Measurements from ENCODE around the gene UBAP1L. TPM values are rescaled to one million over a fixed set of nuclear protein-coding genes. Genes with fewer than 3 reads are reported as not detected.

Gene UBAP1L
- polyA plus RNA-seq, 1 donor (not counting 4 experiments of a cell fraction or from before 2014, with no cell fraction given), result 0.55 TPM

GRCh38 chr15:65079580-65079979, 35.4 kb downstream of the UBAP1L start:
- Histone ChIP-seq H3K79me2 (ENCODE audit: control insufficient read depth, insufficient read depth, low read length) (no peaks in the 10 kb centered on the region), H3K4me1 (ENCODE audit: control insufficient read depth, extremely low read depth, insufficient read depth, low read length) (no peaks in the 10 kb centered on the region), H2AFZ (ENCODE audit: control insufficient read depth, low read length) (no peak overlapping the region), H3K27me3 (ENCODE audit: control insufficient read depth, extremely low read depth, insufficient read depth, low read length) (peaks cover 28% of the 10 kb centered on the region), H3K9me1 (ENCODE audit: control insufficient read depth, extremely low read depth, insufficient read depth, low read length) (no peaks in the 10 kb centered on the region), H3K27ac (ENCODE audit: control insufficient read depth, insufficient read depth, low read length) (no peak overlapping the region), H3K36me3 (ENCODE audit: control insufficient read depth in 2 of 2, extremely low read depth in 1 of 2, insufficient read depth in 2 of 2, low read length in 2 of 2) (no peaks in the 10 kb centered on the region), H3K4me2 (ENCODE audit: control insufficient read depth, extremely low read depth, insufficient read depth, low read depth, low read length) (no peak overlapping the region), H4K20me1 (ENCODE audit: control insufficient read depth, extremely low read depth, insufficient read depth, low read length) (peaks cover 3% of the 10 kb centered on the region), H3K9ac (ENCODE audit: control insufficient read depth, extremely low read depth, insufficient read depth, low read length) (no peak overlapping the region), H3K4me3 (ENCODE audit: control insufficient read depth in 2 of 3, extremely low read depth in 1 of 3, insufficient read depth in 2 of 3, low read depth in 1 of 3, low read length in 3 of 3) (no peak overlapping the region), H3K9me3 (ENCODE audit: control insufficient read depth, low read depth, low read length) (no peaks in the 10 kb centered on the region)
- no peak for FAIRE-seq
- DNase-seq (ENCODE audit: low read depth, low spot score), result no peak
- TF ChIP-seq, protein P1, sequence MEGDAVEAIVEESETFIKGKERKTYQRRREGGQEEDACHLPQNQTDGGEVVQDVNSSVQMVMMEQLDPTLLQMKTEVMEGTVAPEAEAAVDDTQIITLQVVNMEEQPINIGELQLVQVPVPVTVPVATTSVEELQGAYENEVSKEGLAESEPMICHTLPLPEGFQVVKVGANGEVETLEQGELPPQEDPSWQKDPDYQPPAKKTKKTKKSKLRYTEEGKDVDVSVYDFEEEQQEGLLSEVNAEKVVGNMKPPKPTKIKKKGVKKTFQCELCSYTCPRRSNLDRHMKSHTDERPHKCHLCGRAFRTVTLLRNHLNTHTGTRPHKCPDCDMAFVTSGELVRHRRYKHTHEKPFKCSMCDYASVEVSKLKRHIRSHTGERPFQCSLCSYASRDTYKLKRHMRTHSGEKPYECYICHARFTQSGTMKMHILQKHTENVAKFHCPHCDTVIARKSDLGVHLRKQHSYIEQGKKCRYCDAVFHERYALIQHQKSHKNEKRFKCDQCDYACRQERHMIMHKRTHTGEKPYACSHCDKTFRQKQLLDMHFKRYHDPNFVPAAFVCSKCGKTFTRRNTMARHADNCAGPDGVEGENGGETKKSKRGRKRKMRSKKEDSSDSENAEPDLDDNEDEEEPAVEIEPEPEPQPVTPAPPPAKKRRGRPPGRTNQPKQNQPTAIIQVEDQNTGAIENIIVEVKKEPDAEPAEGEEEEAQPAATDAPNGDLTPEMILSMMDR (optimal IDR thresholded peaks at IDR 0.05 in 1 of 3, IDR thresholded peaks at IDR 0.05 in 1 of 3, conservative IDR thresholded peaks at IDR 0.05 in 1 of 3; ENCODE audit: extremely low read depth in 1 of 3, insufficient read depth in 2 of 3, low read length in 3 of 3), result no peak
- TF ChIP-seq EZH2 (IDR thresholded peaks at IDR 0.05; ENCODE audit: low read length), result no peak
- dilution Hi-C loops (cut with MboI; ENCODE audit: extremely low pct_ligation_motif_present, low sequenced_read_pairs), result no loop called here

DNA sequence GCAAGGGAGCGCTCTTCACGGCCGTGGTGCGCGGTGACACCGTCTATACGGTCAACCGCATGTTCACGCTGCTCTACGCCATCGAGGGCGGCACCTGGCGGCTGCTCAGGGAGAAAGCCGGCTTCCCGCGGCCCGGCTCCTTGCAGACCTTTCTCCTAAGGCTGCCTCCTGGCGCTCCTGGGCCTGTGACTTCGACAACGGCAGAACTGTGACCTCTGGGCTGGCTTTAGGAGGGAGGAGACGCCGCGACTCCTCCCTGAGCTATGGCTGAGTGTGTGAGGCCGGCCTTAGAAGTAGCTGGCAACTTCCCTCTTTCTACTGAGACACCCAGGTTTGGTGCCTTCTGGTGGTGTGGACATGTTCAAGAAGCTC, 37.0 kb downstream of the UBAP1L start:
- Histone ChIP-seq H3K9ac (ENCODE audit: control insufficient read depth, extremely low read depth, insufficient read depth, low read length) (no peak overlapping the region), H3K4me3 (ENCODE audit: control insufficient read depth in 2 of 3, extremely low read depth in 1 of 3, insufficient read depth in 2 of 3, low read depth in 1 of 3, low read length in 3 of 3) (no peak overlapping the region), H3K4me1 (ENCODE audit: control insufficient read depth, extremely low read depth, insufficient read depth, low read length) (no peaks in the 10 kb centered on the region), H2AFZ (ENCODE audit: control insufficient read depth, low read length) (no peak overlapping the region), H3K9me1 (ENCODE audit: control insufficient read depth, extremely low read depth, insufficient read depth, low read length) (no peaks in the 10 kb centered on the region), H3K27ac (ENCODE audit: control insufficient read depth, insufficient read depth, low read length) (no peak overlapping the region), H3K79me2 (ENCODE audit: control insufficient read depth, insufficient read depth, low read length) (no peaks in the 10 kb centered on the region), H3K27me3 (ENCODE audit: control insufficient read depth, extremely low read depth, insufficient read depth, low read length) (peaks cover 26% of the 10 kb centered on the region), H3K9me3 (ENCODE audit: control insufficient read depth, low read depth, low read length) (no peaks in the 10 kb centered on the region), H4K20me1 (ENCODE audit: control insufficient read depth, extremely low read depth, insufficient read depth, low read length) (peaks cover 3% of the 10 kb centered on the region), H3K36me3 (ENCODE audit: control insufficient read depth in 2 of 2, extremely low read depth in 1 of 2, insufficient read depth in 2 of 2, low read length in 2 of 2) (no peaks in the 10 kb centered on the region), H3K4me2 (ENCODE audit: control insufficient read depth, extremely low read depth, insufficient read depth, low read depth, low read length) (no peak overlapping the region)
- TF ChIP-seq, protein P1 (optimal IDR thresholded peaks at IDR 0.05 in 1 of 3, IDR thresholded peaks at IDR 0.05 in 1 of 3, conservative IDR thresholded peaks at IDR 0.05 in 1 of 3; ENCODE audit: extremely low read depth in 1 of 3, insufficient read depth in 2 of 3, low read length in 3 of 3), result peak; percentile 26 to 73 (median 44)
- peak; percentile 12 for TF ChIP-seq EZH2 (IDR thresholded peaks at IDR 0.05; ENCODE audit: low read length)
- dilution Hi-C loops (cut with MboI; ENCODE audit: extremely low pct_ligation_motif_present, low sequenced_read_pairs), result no loop called here
- DNase-seq (ENCODE audit: low read depth, low spot score) (no peak), FAIRE-seq (no peak)

All from keratinocyte (primary cell).